GM23248 (cell line): Measurements from ENCODE around the gene UBE2L3.

ENCODE experiments used
- EZH2 ChIP-seq: fragments of 200-600 bp; sonication (generic); IDR thresholded peaks from 2 replicates; pipeline ENCODE4 v1.6.1; 2018; ENCODE audit warnings: antibody characterized with exemption, mild to moderate bottlenecking; ENCODE audit not compliant: insufficient read depth, poor library complexity, severe bottlenecking
- EZH2phosphoT487 ChIP-seq: fragments of 200-600 bp; sonication (generic); IDR thresholded peaks from 2 replicates; pipeline ENCODE4 v1.6.1; 2018; ENCODE audit warnings: antibody characterized with exemption, moderate library complexity, mild to moderate bottlenecking, low read depth; ENCODE audit not compliant: insufficient read depth

- no peak for TF ChIP-seq EZH2
- TF ChIP-seq EZH2phosphoT487 = no peak
Observed at GRCh38 chr22:21657020-21657359, 89.5 kb downstream of the UBE2L3 start.
